Measurements from ENCODE around the gene PSMG2.

GRCh38 chr18:12694032-12694431, 8.8 kb upstream of the PSMG2 start:
- TF ChIP-seq EZH2 (IDR thresholded peaks at IDR 0.05; ENCODE audit: borderline replicate concordance, insufficient read depth, low read length, poor library complexity, severe bottlenecking) (no peak), CTCF (IDR thresholded peaks at IDR 0.05; ENCODE audit: poor library complexity, severe bottlenecking) (no peak), POLR2AphosphoS5 (IDR thresholded peaks at IDR 0.05) (no peak)

Measured in neural cell (in vitro differentiated cells).